COLO829 (cell line): Measurements from ENCODE around the gene CEACAM6.
"Not testable (repeated sequence)": the region's sequence is repeated elsewhere in the genome, so short reads cannot be mapped to it uniquely, and the experiment has no call there.

Source experiments
- DNase-seq: peaks from one replicate; pipeline ENCODE4 v3.0.0; 2012; ENCODE audit warnings: low spot score

Gene CEACAM6

DNA sequence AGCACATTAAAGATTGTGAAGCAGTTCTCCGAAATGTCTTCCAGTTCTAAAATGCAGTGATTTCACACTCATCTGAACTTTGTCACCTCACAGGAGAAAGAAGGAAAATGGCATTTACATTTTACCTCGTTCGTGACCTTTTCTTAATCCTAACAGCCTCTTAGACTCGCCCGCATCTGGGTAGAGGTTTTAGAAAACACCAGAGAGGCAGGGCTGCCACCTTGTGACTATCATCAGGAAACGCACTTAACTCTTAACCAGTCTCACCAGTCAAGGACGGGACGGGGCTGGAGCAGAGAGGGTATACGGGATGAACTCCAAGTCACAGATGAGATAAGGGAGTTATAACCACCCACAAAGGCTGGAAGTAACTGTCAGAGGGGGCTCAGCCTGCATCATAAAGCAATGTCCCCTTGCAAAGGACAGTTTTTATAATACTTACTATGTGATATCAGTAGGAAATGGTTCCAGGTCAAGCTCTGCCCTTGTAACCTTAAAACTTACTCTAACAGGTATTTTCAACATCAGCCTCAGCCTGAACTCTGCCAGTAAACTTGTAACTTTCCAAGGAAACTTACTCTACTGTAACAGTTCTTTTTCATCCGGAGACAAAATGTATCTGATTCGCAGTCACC is 8.6 kb upstream of the CEACAM6 start:
- DNase-seq, result peak; percentile 26

GRCh38 chr19:41748012-41748411 is 7.3 kb upstream of the CEACAM6 start:
- DNase-seq, result no peak

GRCh38 chr19:41750248-41751134 is 4.8 kb upstream of the CEACAM6 start:
- not testable (repeated sequence) for DNase-seq

GRCh38 chr19:41753159-41753558 is 2.2 kb upstream of the CEACAM6 start:
- DNase-seq, result peak; percentile 40

GRCh38 chr19:41753936-41754529 is 1.3 kb upstream of the CEACAM6 start:
- DNase-seq, result no peak

DNA sequence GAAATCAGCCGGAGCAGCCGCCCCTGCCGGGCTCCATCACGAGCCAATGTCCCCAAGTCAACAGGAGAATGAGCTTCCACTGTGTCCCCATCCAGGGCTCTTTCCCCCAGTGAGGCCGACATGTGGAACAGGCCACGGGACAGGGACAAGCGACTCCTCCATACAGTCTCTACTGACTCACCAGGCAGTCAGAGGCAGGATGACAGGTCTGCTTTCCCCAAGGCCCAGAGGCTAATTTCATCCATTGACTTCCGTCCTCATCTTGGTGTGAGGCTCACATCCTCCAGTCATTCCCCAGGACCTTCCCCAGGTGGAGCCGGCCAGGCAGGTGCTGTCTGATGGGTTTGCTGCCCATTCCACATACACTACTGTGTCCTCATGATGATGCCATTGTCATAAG is 3.5 kb downstream of the CEACAM6 start:
- no peak for DNase-seq

DNA sequence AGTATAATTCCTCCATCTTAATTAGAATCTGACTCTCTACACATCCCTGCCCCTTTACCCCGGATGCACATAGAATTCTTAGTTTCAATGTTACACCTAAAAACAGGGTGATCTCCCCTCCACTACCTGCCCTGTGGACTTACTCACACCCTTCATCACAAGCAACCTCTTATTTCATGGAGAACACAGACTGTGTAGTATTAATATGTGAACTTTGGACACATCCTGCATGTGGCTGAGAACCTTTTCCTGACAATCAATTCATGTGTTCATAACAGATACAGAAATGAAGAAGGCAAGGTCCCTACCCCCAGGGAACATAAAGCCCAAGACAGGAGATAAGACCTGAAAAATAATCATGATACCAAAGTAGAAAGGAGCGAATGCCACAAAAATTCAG is 11.8 kb downstream of the CEACAM6 start:
- no peak for DNase-seq

DNA sequence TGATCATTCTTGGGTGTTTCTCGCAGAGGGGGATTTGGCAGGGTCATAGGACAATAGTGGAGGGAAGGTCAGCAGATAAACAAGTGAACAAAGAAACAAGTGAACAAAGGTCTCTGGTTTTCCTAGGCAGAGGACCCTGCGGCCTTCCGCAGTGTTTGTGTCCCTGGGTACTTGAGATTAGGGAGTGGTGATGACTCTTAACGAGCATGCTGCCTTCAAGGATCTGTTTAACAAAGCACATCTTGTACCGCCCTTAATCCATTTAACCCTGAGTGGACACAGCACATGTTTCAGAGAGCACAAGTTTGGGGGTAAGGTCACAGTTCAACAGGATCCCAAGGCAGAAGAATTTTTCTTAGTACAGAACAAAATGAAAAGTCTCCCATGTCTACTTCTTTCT is 12.8 kb downstream of the CEACAM6 start:
- not testable (repeated sequence) for DNase-seq

DNA sequence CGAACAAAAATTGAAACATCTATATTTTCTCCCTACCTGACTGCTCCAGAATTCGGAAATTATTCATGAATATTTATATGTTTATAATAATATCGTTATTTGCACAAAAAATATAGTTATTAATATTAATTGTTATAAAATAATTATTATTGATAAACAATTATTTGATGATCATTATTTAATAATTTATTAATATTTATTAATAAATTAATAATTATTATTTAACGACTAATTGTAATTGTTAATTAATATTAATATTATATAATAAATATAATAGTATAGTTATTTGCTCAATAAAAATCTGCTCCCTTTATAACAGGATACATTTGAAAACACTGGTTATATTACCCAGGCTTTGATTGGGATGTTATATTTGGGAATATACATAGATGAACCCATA is 14.3 kb downstream of the CEACAM6 start:
- DNase-seq, result no peak

DNA sequence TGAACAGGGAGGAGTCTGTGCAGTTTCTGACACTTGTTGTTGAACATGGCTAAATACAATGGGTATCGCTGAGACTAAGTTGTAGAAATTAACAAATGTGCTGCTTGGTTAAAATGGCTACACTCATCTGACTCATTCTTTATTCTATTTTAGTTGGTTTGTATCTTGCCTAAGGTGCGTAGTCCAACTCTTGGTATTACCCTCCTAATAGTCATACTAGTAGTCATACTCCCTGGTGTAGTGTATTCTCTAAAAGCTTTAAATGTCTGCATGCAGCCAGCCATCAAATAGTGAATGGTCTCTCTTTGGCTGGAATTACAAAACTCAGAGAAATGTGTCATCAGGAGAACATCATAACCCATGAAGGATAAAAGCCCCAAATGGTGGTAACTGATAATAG is 16.1 kb downstream of the CEACAM6 start:
- no peak for DNase-seq

GRCh38 chr19:41774515-41774980 is 19.2 kb downstream of the CEACAM6 start:
- DNase-seq, result no peak

DNA sequence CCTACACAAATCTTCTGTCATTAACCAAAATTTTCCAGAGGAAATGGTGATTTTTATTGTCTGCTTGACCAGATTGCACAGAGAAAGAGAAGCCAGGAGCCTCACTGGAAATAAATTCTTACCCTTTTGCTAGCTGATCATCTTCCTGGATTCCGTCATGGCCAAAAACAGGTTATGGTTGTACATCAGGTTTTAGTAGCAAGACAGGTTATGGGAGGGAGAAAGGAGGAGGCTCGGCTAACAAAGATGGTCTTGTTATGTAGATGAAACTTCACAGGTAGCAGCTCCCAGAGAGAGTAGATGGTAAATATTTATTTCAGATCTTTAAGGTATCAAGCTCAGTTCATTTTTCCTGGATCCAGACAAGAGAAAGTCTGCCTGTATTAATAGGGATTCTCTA is 21.4 kb downstream of the CEACAM6 start:
- DNase-seq, result no peak

- no peak for DNase-seq
Observed at GRCh38 chr19:41783612-41784011, 28.3 kb downstream of the CEACAM6 start.

- no peak for DNase-seq
Observed at GRCh38 chr19:41784312-41784711, 29.0 kb downstream of the CEACAM6 start.

DNA sequence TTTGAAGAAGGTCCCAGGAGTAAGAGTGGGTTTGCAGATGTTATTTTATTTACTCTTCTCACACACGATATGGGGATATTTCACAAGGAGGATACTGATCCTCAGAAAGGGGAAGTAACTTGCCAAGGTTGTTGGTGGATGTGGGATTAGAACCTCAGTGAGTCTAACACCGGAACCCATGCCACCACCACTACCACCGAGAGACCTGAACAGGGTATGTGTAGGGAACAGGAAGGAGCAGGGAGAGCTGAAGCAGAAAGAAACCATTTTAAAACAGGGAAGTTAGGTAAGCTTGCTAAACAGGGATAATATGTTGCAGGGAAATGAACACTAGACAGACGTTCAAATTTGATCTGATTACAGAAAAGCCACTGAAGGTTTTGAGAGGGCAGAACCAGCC is 29.4 kb downstream of the CEACAM6 start:
- DNase-seq, result no peak

DNA sequence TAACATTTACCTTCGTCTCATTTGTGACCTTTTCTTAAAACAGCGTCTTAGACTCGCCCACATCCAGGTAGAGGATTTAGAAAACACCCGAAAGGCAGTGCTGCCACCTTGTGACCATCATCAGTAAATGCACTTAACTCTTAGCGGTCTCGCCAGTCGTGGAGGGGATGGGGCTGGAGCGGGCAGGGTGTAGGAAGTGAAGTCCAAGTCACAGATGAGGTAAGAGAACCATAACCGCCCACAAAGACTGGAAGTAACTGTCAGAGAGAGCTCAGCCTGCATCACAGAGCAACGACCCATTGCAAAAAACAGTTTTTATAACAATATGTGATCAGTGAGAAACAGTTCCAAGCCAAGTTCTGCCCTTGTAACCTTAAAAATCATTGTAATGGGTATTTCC is 30.3 kb downstream of the CEACAM6 start:
- peak; percentile 59 for DNase-seq

- no peak for DNase-seq
Observed at GRCh38 chr19:41787055-41787454, 31.7 kb downstream of the CEACAM6 start.

DNA sequence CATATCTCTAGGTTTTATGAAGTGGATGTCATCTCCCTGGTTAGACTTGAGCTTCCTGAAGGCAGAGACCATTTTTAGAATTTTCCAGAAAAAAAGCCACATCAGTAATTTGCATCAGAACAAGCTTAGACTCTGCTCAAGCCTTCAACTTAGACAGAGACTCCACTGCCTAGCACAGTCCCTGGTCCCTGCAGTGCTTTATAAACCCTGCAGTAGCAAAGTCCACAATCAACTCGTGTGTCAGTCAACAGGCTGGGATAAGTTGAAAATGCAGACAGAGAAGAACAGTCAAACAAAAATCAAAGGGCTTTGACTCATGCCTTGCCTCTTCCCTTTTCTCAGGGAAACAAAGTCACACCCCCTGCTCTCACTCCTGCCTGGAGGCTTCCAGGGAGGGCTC is 33.2 kb downstream of the CEACAM6 start:
- DNase-seq, result not testable (repeated sequence)

- not testable (repeated sequence) for DNase-seq
Observed at GRCh38 chr19:41789053-41789452, 33.7 kb downstream of the CEACAM6 start.

- DNase-seq, result peak; percentile 53
Observed at GRCh38 chr19:41792513-41793413, 37.4 kb downstream of the CEACAM6 start.

DNA sequence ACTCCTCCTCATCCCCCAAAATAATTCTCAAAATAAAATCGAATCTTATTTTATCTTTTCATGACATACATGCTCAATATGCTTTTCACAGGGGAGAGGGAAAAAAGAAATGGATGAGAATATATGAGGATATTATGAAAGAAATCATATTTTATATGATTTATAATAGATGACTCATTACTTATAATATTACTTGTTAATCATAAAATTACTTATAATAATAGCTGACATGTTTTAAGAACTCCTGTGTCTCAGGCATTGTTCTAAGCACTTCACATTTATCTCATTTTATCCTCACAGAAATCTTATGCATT is 38.0 kb downstream of the CEACAM6 start:
- DNase-seq, result no peak

GRCh38 chr19:41795031-41795461 is 39.7 kb downstream of the CEACAM6 start:
- DNase-seq, result no peak
